Measurements from ENCODE around the gene UBQLN4.

DNA sequence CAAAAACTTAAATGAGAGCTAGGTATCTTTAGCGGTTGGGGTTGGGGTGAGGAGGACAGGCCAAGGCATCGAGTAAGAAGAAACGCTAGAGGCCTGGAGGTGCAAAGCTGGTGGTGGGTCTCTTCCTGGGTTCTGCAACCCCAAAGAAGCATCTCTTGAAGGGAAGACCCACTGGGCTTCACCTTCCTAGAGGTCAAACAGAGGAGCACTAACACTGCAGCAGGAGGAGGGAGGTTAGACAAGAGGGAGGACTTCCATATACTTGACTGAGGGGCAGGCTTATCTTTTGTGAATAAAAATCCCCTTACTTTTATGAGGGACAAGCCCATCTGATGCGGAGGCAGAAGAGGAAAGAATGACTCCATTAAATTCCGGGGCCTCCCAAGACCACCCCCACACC, 26.2 kb upstream of the UBQLN4 start:
- TF ChIP-seq, protein P1, sequence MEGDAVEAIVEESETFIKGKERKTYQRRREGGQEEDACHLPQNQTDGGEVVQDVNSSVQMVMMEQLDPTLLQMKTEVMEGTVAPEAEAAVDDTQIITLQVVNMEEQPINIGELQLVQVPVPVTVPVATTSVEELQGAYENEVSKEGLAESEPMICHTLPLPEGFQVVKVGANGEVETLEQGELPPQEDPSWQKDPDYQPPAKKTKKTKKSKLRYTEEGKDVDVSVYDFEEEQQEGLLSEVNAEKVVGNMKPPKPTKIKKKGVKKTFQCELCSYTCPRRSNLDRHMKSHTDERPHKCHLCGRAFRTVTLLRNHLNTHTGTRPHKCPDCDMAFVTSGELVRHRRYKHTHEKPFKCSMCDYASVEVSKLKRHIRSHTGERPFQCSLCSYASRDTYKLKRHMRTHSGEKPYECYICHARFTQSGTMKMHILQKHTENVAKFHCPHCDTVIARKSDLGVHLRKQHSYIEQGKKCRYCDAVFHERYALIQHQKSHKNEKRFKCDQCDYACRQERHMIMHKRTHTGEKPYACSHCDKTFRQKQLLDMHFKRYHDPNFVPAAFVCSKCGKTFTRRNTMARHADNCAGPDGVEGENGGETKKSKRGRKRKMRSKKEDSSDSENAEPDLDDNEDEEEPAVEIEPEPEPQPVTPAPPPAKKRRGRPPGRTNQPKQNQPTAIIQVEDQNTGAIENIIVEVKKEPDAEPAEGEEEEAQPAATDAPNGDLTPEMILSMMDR (conservative IDR thresholded peaks at IDR 0.05; ENCODE audit: low read depth, low read length), result no peak
- TF ChIP-seq EZH2 (IDR thresholded peaks at IDR 0.05; ENCODE audit: borderline replicate concordance, low read depth, low read length, poor library complexity, severe bottlenecking), result no peak

Data from A673 (cell line).